GM19099 (cell line): ENCODE data around the gene PBRM1.

Experiments used
- POLR2A ChIP-seq: IDR thresholded peaks from 3 replicates; pipeline ENCODE4 v1.6.1; 2011; ENCODE audit warnings: low read depth; ENCODE audit not compliant: insufficient read length; ENCODE audit errors: extremely low read depth

The PBRM1 gene

GRCh38 chr3:52506266-52506966, 179.3 kb downstream of the PBRM1 start:
- TF ChIP-seq POLR2A, result no peak

- no peak for TF ChIP-seq POLR2A
Observed at GRCh38 chr3:52504977-52505376, 180.7 kb downstream of the PBRM1 start.

DNA sequence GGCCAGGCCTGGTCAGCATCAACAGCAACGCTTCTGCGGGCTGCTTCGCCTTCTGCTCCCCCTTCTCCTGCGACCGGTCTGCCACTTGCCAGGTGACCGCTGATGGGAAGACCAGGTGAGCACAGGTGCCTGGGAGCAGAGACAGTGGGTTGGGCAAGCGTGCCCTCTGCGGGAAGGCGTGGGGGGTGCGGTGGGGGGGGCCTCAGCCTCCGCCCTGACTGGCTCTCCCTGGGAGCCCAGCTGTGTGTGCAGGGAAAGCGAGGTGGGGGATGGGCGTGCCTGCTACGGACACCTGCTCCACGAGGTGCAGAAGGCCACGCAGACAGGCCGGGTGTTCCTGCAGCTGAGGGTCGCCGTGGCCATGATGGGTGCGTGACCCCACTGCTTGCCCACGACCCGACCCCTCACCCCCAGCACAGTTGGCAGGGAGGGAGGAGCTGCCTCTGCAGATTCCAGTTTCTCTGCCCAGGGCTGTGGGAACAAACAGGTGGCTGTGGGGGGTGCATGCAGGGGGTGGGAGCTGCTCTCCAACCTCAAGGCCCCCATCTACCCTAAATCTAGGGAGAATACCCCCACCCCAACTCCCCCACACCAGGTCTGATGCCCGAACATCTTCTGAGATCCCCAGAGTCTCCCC, 181.8 kb downstream of the PBRM1 start:
- no peak for TF ChIP-seq POLR2A

DNA sequence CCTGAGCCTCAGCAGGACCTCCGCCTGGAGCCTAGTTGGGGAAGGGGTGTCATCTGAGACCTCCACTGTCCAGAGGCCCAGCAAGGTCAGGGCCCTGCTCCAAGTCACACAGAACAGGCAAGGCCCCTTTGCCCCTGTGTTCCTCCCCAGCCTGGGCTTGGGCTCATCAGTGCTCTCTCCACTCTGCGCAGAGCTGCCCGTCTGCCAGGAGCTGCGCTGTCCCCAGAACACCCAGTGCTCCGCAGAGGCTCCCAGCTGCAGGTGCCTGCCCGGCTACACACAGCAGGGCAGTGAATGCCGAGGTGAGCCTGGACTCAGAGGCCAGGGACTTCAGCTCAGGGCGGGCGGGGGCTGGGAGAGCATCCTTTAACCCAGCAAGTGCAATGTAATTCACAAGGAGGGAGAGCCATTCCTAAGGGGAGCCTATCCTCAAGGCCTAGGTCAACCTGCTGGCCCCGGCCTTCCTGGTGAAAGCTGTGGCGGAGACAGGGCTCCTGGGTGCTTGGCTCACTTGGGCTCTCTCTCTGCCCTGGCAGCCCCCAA, 182.8 kb downstream of the PBRM1 start:
- TF ChIP-seq POLR2A, result no peak

GRCh38 chr3:52502001-52502400, 183.7 kb downstream of the PBRM1 start:
- TF ChIP-seq POLR2A, result no peak

- TF ChIP-seq POLR2A, result no peak
Observed at GRCh38 chr3:52501046-52501445, 184.7 kb downstream of the PBRM1 start.

GRCh38 chr3:52498137-52499054, 187.3 kb downstream of the PBRM1 start:
- TF ChIP-seq POLR2A, result no peak

GRCh38 chr3:52495777-52496602, 189.7 kb downstream of the PBRM1 start:
- TF ChIP-seq POLR2A, result no peak
